ENCODE data around the gene SLC9C2. TPM values are rescaled to one million over a fixed set of nuclear protein-coding genes. Genes with fewer than 3 reads are reported as not detected.

Gene SLC9C2
- total RNA-seq, 4 donors from 2014 or later: 0.21 TPM; not detected in 3

- Histone ChIP-seq H3K4me1 (no peaks in the 10 kb centered on the region), H3K4me3 (no peak overlapping the region), H3K36me3 (no peaks in the 10 kb centered on the region), H3K27me3 (no peaks in the 10 kb centered on the region), H3K27ac (no peak overlapping the region), H3K9me3 (no peaks in the 10 kb centered on the region)
- no peak for DNase-seq (ENCODE audit: low spot score in 2 of 2)
- no peak for TF ChIP-seq POLR2A (IDR thresholded peaks at IDR 0.05)
- TF ChIP-seq CTCF (IDR thresholded peaks at IDR 0.05): no peak
- no peak for TF ChIP-seq EP300 (IDR thresholded peaks at IDR 0.05)
- WGBS, 2 donors: 62 to 64% methylated on average over 6 of the region's 6 CpGs
These were observed 40.1 kb downstream of the SLC9C2 start for GRCh38 chr1:173562813-173563212.

DNA sequence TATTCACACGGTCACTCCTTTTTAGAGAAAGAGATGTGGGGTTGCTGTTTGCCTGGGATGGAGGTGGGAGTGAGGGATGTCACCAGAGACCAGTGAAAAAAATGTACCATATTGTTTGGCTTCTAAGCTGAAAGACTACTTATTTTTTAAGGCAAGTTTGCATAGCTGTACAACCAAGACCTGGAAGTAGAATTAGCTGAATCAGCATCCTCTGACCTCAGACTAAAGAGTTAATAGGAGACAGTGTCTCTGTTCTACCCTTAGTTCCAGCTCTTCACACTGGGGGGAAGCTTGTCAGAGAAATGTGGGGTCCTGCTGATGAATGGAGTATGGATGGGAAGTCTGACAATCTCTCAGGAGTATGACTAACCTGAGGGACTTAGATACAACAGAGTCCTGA, 41.6 kb downstream of the SLC9C2 start:
- H3K4me1 ChIP-seq: no peaks in the 10 kb centered on the region
- WGBS, 2 donors: 60 to 74% methylated on average over 1 of the region's 1 CpG
- no peak overlapping the region for H3K27ac ChIP-seq
- no peak overlapping the region for H3K4me3 ChIP-seq
- DNase-seq (ENCODE audit: low spot score in 2 of 2): no peak
- no peaks in the 10 kb centered on the region for H3K27me3 ChIP-seq
- no peaks in the 10 kb centered on the region for H3K36me3 ChIP-seq
- TF ChIP-seq POLR2A (IDR thresholded peaks at IDR 0.05): no peak
- no peak for TF ChIP-seq CTCF (IDR thresholded peaks at IDR 0.05)
- no peak for TF ChIP-seq EP300 (IDR thresholded peaks at IDR 0.05)
- no peaks in the 10 kb centered on the region for H3K9me3 ChIP-seq

DNA sequence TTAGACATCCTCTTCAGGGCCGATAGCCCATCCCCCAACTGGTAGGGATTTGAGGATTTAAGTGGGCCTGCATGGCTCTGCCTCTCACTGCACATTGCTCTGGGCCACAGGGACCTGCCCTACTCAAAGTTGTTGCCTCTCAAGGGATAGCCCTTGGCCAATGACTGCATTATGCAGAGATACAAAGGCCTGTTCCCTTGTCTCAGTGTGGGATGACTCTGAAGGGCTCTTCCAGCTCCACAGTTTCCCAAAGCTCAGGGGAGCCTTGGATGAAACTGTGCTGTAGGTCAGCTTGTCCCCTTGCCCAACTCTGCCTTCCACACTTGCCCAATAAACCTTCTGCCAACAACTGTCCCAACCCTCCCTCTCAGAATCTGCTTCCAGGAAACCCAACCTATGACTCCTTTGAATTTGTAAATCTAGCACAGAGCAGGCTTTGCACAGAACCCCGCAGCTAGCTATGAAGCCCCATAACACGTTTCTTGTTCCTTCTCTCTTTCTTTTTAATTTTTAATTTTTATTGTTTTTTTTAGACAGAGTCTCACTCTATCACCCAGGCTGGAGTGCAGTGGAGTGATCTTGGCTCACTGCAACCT, 42.5 kb downstream of the SLC9C2 start:
- no peak for DNase-seq (ENCODE audit: low spot score in 2 of 2)
- WGBS, 2 donors: 84 to 89% methylated on average over 3 of the region's 3 CpGs
- TF ChIP-seq EP300 (IDR thresholded peaks at IDR 0.05): no peak
- no peak for TF ChIP-seq CTCF (IDR thresholded peaks at IDR 0.05)
- Histone ChIP-seq H3K27me3 (no peaks in the 10 kb centered on the region), H3K4me1 (no peaks in the 10 kb centered on the region), H3K4me3 (no peak overlapping the region), H3K36me3 (no peaks in the 10 kb centered on the region), H3K27ac (no peak overlapping the region), H3K9me3 (no peaks in the 10 kb centered on the region)

DNA sequence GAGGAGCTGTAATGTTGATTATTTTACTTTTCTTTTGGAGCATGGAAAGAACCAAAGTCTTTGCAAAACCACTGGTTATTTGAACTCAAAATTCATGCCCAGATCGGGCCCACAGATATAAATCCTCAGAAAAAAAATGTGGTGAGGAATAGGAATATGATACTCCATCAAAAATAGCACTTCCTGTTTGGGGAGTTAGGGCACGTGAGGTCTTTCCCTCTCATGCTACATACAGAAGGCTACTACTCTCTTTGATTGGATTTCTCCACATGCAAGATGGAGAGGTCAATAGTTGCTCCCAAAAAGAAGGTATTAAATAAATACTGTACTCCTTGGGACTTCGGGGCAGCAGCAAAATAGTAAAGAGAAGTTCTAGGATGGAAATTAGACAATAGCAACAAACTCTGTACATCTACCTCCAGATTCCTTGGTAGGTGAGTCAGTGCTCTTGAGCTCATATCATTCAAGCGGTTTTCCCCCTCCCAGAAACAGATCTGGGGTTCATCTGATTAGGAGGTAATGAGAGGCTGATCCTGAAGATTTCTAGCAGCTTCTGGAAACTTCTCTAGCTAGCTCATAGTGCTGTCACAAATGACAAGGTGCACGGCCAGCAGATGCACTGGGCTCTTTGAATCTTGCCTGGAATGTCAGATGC, 47.1 kb downstream of the SLC9C2 start:
- no peak for DNase-seq (ENCODE audit: low spot score in 2 of 2)
- TF ChIP-seq EP300 (IDR thresholded peaks at IDR 0.05) (no peak), POLR2A (IDR thresholded peaks at IDR 0.05) (no peak), CTCF (IDR thresholded peaks at IDR 0.05) (no peak)
- Histone ChIP-seq H3K9me3 (no peaks in the 10 kb centered on the region), H3K4me1 (no peaks in the 10 kb centered on the region), H3K27me3 (no peaks in the 10 kb centered on the region), H3K27ac (no peak overlapping the region), H3K36me3 (no peaks in the 10 kb centered on the region), H3K4me3 (no peak overlapping the region)
- 62 to 72% methylated on average over 5 of the region's 5 CpGs for WGBS, 2 donors

DNA sequence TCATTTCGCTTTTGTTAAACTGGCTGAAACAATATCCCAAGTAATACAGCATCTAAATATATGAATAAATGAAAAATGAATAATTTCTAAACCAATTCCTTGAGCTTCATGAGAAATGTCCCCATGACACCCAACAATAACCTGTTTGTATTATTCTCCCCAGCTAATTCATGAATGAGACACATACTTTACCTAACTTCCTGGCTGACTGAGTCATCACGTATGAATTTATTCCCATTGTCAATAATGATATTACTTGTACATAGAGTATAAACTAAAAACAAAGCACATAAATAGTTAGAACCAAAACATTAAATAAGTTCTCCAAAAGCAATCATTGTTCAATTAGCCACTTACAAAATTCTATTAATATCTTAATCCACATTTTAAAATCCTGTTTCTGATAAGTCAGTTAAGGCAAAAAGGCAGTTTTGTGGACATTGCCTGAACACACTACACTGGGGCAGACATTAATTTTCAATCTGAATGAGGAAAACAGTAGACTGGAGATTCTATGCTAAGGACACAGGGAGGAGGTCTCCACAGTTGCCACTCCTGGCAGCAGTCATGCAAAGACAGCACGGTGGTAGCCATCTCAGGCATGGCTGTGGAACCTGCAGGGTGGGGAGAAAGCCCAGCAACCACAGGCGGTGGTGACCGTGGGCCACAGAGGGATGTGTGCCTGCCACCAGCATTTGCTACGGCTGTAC, 48.2 kb downstream of the SLC9C2 start:
- Histone ChIP-seq H3K27me3 (no peaks in the 10 kb centered on the region), H3K4me3 (no peak overlapping the region), H3K36me3 (no peaks in the 10 kb centered on the region), H3K27ac (no peak overlapping the region), H3K9me3 (no peaks in the 10 kb centered on the region), H3K4me1 (no peaks in the 10 kb centered on the region)
- DNase-seq (ENCODE audit: low spot score in 2 of 2): no peak
- WGBS, 2 donors: 84 to 86% methylated on average over 6 of the region's 6 CpGs
- no peak for TF ChIP-seq POLR2A (IDR thresholded peaks at IDR 0.05)
- no peak for TF ChIP-seq EP300 (IDR thresholded peaks at IDR 0.05)
- no peak for TF ChIP-seq CTCF (IDR thresholded peaks at IDR 0.05)
